ENCODE data around the gene ERLIN1. TPM values are rescaled to one million over a fixed set of nuclear protein-coding genes. Genes with fewer than 3 reads are reported as not detected.

ERLIN1 gene
- total RNA-seq, 1 donor from 2014 or later = 8.3 TPM

DNA sequence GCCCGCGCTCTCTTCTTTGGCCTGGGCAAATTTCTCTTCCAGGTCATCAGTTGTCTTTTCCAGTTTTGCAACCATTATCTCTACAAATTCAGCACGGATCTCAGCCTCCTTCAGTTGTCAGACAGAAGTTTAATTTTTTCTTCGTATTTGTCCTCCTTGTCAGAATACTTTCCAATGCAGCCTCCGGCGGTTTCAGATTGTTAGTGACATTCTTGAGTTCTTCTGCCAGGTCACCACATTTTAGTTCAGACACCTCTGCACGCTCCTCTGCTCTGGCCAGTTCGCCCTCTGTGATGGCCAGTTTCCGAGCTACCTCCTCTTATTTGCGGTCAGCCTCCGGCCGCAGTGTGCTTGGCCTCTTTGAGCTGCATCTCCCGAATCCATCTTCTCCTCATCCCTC is 71.4 kb downstream of the ERLIN1 start:
- peaks cover 59% of the 10 kb centered on the region for H3K27me3 ChIP-seq (ENCODE audit: low read depth)
- TF ChIP-seq, protein P1, sequence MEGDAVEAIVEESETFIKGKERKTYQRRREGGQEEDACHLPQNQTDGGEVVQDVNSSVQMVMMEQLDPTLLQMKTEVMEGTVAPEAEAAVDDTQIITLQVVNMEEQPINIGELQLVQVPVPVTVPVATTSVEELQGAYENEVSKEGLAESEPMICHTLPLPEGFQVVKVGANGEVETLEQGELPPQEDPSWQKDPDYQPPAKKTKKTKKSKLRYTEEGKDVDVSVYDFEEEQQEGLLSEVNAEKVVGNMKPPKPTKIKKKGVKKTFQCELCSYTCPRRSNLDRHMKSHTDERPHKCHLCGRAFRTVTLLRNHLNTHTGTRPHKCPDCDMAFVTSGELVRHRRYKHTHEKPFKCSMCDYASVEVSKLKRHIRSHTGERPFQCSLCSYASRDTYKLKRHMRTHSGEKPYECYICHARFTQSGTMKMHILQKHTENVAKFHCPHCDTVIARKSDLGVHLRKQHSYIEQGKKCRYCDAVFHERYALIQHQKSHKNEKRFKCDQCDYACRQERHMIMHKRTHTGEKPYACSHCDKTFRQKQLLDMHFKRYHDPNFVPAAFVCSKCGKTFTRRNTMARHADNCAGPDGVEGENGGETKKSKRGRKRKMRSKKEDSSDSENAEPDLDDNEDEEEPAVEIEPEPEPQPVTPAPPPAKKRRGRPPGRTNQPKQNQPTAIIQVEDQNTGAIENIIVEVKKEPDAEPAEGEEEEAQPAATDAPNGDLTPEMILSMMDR (IDR thresholded peaks at IDR 0.05; ENCODE audit: borderline replicate concordance) = no peak
- H3K4me3 ChIP-seq = no peak overlapping the region
- intact Hi-C loops (cut with micrococcal nuclease) = no loop called here
- peaks cover 3% of the 10 kb centered on the region for H3K4me1 ChIP-seq
- no peak overlapping the region for H3K27ac ChIP-seq (replicated peaks)
- DNase-seq = no peak
- H3K9me3 ChIP-seq (replicated peaks) = no peaks in the 10 kb centered on the region
- H3K36me3 ChIP-seq = no peaks in the 10 kb centered on the region

- intact Hi-C loops (cut with micrococcal nuclease) = no loop called here
Measured at GRCh38 chr10:100109670-100110069, 76.2 kb downstream of the ERLIN1 start.

GRCh38 chr10:100106865-100107264 is 79.0 kb downstream of the ERLIN1 start:
- peaks cover 41% of the 10 kb centered on the region for H3K27me3 ChIP-seq (ENCODE audit: low read depth)
- intact Hi-C loops (cut with micrococcal nuclease) = no loop called here

More at GRCh38 chr10:100109670-100110069, 76.2 kb downstream of the ERLIN1 start:
- no peaks in the 10 kb centered on the region for H3K4me1 ChIP-seq
- no peak overlapping the region for H3K27ac ChIP-seq (replicated peaks)
- H3K9me3 ChIP-seq (replicated peaks) = no peaks in the 10 kb centered on the region
- H3K27me3 ChIP-seq (ENCODE audit: low read depth) = peaks cover 33% of the 10 kb centered on the region
- no peak overlapping the region for H3K4me3 ChIP-seq
- TF ChIP-seq, protein P1 (IDR thresholded peaks at IDR 0.05; ENCODE audit: borderline replicate concordance) = no peak
- no peak for DNase-seq
- no peaks in the 10 kb centered on the region for H3K36me3 ChIP-seq

GRCh38 chr10:100104300-100104699 is 81.5 kb downstream of the ERLIN1 start:
- TF ChIP-seq, protein P1 (IDR thresholded peaks at IDR 0.05; ENCODE audit: borderline replicate concordance) = no peak
- peaks cover 57% of the 10 kb centered on the region for H3K27me3 ChIP-seq (ENCODE audit: low read depth)
- no peaks in the 10 kb centered on the region for H3K36me3 ChIP-seq
- no peaks in the 10 kb centered on the region for H3K9me3 ChIP-seq (replicated peaks)
- intact Hi-C loops (cut with micrococcal nuclease) = no loop called here
- H3K4me3 ChIP-seq = no peak overlapping the region
- DNase-seq = no peak
- no peaks in the 10 kb centered on the region for H3K4me1 ChIP-seq
- no peak overlapping the region for H3K27ac ChIP-seq (replicated peaks)

More at GRCh38 chr10:100106865-100107264, 79.0 kb downstream of the ERLIN1 start:
- Histone ChIP-seq H3K9me3 (replicated peaks) (no peaks in the 10 kb centered on the region), H3K4me3 (no peak overlapping the region), H3K4me1 (no peaks in the 10 kb centered on the region), H3K27ac (replicated peaks) (no peak overlapping the region), H3K36me3 (no peaks in the 10 kb centered on the region)
- TF ChIP-seq, protein P1 (IDR thresholded peaks at IDR 0.05; ENCODE audit: borderline replicate concordance) = no peak
- DNase-seq = no peak

DNA sequence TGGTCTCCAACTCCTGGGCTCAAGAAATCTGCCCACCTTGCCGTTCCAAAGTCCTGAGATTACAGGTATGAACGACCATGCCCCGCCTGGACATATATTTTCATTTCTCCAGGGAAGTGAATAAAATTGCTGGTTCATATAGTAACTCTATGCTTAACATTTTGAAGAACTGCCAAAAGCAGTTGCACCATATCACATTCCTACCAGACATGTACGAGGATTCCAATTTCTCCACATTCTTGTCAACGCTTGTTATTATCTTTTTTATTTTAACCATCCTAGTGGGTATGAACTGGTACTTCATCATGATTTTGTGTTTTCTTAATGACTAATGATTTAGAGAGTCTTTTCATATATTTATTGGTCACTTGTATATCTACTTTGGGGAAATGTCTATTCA is 82.2 kb downstream of the ERLIN1 start:
- DNase-seq = no peak
- no peaks in the 10 kb centered on the region for H3K4me1 ChIP-seq
- H3K27ac ChIP-seq (replicated peaks) = no peak overlapping the region
- H3K36me3 ChIP-seq = no peaks in the 10 kb centered on the region
- no peak overlapping the region for H3K4me3 ChIP-seq
- no peaks in the 10 kb centered on the region for H3K9me3 ChIP-seq (replicated peaks)
- H3K27me3 ChIP-seq (ENCODE audit: low read depth) = peaks cover 57% of the 10 kb centered on the region
- intact Hi-C loops (cut with micrococcal nuclease) = no loop called here
- TF ChIP-seq, protein P1 (IDR thresholded peaks at IDR 0.05; ENCODE audit: borderline replicate concordance) = no peak
